OCI-LY1 (cell line): ENCODE data around the gene SEZ6.

ENCODE experiments used
- H2AFZ ChIP-seq: fragments of 200-600 bp; sonication (generic), shearing (Covaris generic); 2 replicates; pipeline ENCODE4 v1.6.0; 2014; ENCODE audit warnings: antibody characterized with exemption, mild to moderate bottlenecking, low read length
- H3F3A ChIP-seq: fragments of 200-600 bp; sonication (generic), shearing (Covaris generic); 2 replicates; pipeline ENCODE4 v1.6.0; 2014; ENCODE audit warnings: mild to moderate bottlenecking, antibody characterized with exemption, low read length, moderate library complexity; ENCODE audit not compliant: insufficient read depth
- H3K27ac ChIP-seq: fragments of 200-600 bp; sonication (generic); 2 replicates; pipeline ENCODE4 v1.5.1; 2014; ENCODE audit warnings: low read length, mixed run types, mild to moderate bottlenecking, low read depth; ENCODE audit not compliant: poor library complexity, severe bottlenecking
- H3K27me3 ChIP-seq: fragments of 200-600 bp; sonication (generic); 2 replicates; pipeline ENCODE4 v1.6.0; 2014; ENCODE audit warnings: antibody characterized with exemption, mild to moderate bottlenecking, low read length, moderate library complexity; ENCODE audit not compliant: insufficient read depth
- H3K36me3 ChIP-seq: fragments of 200-600 bp; sonication (generic); 2 replicates; pipeline ENCODE4 v1.6.1; 2014; ENCODE audit warnings: mild to moderate bottlenecking, antibody characterized with exemption, low read length, moderate library complexity, mixed read lengths; ENCODE audit not compliant: insufficient read depth
- H3K4me1 ChIP-seq: fragments of 200-600 bp; sonication (generic); 2 replicates; pipeline ENCODE4 v1.5.1; 2014; ENCODE audit warnings: mild to moderate bottlenecking, low read length, moderate library complexity; ENCODE audit not compliant: insufficient read depth, severe bottlenecking
- H3K4me2 ChIP-seq: fragments of 200-600 bp; sonication (generic), shearing (Covaris generic); 2 replicates; pipeline ENCODE4 v1.6.1; 2014; ENCODE audit warnings: low read length
- H3K4me3 ChIP-seq: fragments of 200-600 bp; sonication (generic); 2 replicates; pipeline ENCODE4 v1.5.1; 2014; ENCODE audit warnings: low read length, low read depth, mild to moderate bottlenecking, mixed read lengths; ENCODE audit not compliant: poor library complexity, severe bottlenecking
- H3K79me2 ChIP-seq: fragments of 200-600 bp; shearing (Covaris generic); 2 replicates; pipeline ENCODE4 v1.6.1; 2016; ENCODE audit warnings: mixed run types, low read length, mixed read lengths; ENCODE audit not compliant: insufficient read depth
- H3K9ac ChIP-seq: fragments of 200-600 bp; sonication (generic), shearing (Covaris generic); 2 replicates; pipeline ENCODE4 v1.6.1; 2014; ENCODE audit warnings: mild to moderate bottlenecking, low read length, mixed read lengths
- H3K9me2 ChIP-seq: fragments of 200-600 bp; sonication (generic), shearing (Covaris generic); 2 replicates; pipeline ENCODE4 v1.6.1; 2014; ENCODE audit warnings: low read depth, mild to moderate bottlenecking, low read length, mixed read lengths
- H3K9me3 ChIP-seq: fragments of 200-600 bp; shearing (Covaris generic); 2 replicates; pipeline ENCODE4 v1.6.1; 2014; ENCODE audit warnings: low read length, mixed read lengths
- H4K20me1 ChIP-seq: fragments of 200-600 bp; sonication (generic), shearing (Covaris generic); 2 replicates; pipeline ENCODE4 v1.6.0; 2016; ENCODE audit warnings: mild to moderate bottlenecking, low read length; ENCODE audit not compliant: insufficient read depth
- CTCF ChIP-seq: fragments of 200-600 bp; sonication (generic), shearing (Covaris generic); IDR thresholded peaks from 2 replicates; pipeline ENCODE4 v1.5.1; 2017; ENCODE audit warnings: mild to moderate bottlenecking, antibody characterized with exemption, low read length, moderate library complexity, mixed read lengths
- EZH2 ChIP-seq: fragments of 200-600 bp; sonication (generic), shearing (Covaris generic); IDR thresholded peaks from 2 replicates; pipeline ENCODE4 v1.8.0; 2017; ENCODE audit warnings: borderline replicate concordance, mixed run types, mild to moderate bottlenecking, antibody characterized with exemption, low read length, moderate library complexity, mixed read lengths

Gene SEZ6

GRCh38 chr17:29032013-29032856, 26.4 kb upstream of the SEZ6 start:
- Histone ChIP-seq H3K27me3 (peaks cover 12% of the 10 kb centered on the region; the same call in 1 of the 2 replicates), H3K9ac (no peak overlapping the region), H3K9me2 (no peaks in the 10 kb centered on the region), H3K27ac (no peak overlapping the region), H2AFZ (no peak overlapping the region), H3K9me3 (peaks cover 8% of the 10 kb centered on the region), H4K20me1 (no peaks in the 10 kb centered on the region), H3K4me2 (no peak overlapping the region), H3F3A (no peaks in the 10 kb centered on the region), H3K4me3 (no peak overlapping the region), H3K36me3 (no peaks in the 10 kb centered on the region; the same call in 1 of the 2 replicates), H3K79me2 (no peaks in the 10 kb centered on the region), H3K4me1 (no peaks in the 10 kb centered on the region)
- no peak for TF ChIP-seq CTCF
- TF ChIP-seq EZH2, result no peak

DNA sequence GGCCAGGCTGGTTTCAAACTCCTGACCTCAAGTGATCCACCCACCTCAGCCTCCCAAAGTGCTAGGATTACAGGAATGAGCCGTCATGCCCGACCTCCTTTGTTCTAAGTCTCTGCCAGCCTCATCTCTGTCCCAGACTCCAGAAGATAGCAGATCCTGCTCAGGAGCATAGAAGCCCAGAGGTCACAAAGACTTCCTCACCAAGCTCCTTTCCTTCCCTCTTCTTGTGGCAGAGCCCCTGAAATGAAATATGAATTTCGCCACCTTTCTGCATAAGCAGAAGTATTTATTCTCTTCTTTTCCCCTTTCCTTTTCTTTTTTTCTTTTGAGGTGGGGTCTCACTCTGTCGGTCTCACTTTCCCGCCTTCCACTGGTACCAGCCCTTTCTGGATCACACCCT, 25.7 kb upstream of the SEZ6 start:
- TF ChIP-seq CTCF (no peak), EZH2 (no peak)
- H3K36me3 ChIP-seq, result no peaks in the 10 kb centered on the region; the same call in 1 of the 2 replicates
- no peaks in the 10 kb centered on the region for H4K20me1 ChIP-seq
- H2AFZ ChIP-seq, result no peak overlapping the region
- H3K4me2 ChIP-seq, result no peak overlapping the region
- H3K79me2 ChIP-seq, result no peaks in the 10 kb centered on the region
- peaks cover 12% of the 10 kb centered on the region; the same call in 1 of the 2 replicates for H3K27me3 ChIP-seq
- peaks cover 8% of the 10 kb centered on the region for H3K9me3 ChIP-seq
- no peaks in the 10 kb centered on the region for H3F3A ChIP-seq
- H3K4me3 ChIP-seq, result no peak overlapping the region
- no peak overlapping the region for H3K27ac ChIP-seq
- no peaks in the 10 kb centered on the region for H3K9me2 ChIP-seq
- no peak overlapping the region for H3K9ac ChIP-seq
- H3K4me1 ChIP-seq, result no peaks in the 10 kb centered on the region

- H3K36me3 ChIP-seq, result no peaks in the 10 kb centered on the region
- no peak overlapping the region for H2AFZ ChIP-seq
- H3K9me2 ChIP-seq, result no peaks in the 10 kb centered on the region
- H3K79me2 ChIP-seq, result no peaks in the 10 kb centered on the region
- H3K27me3 ChIP-seq, result peaks cover 16% of the 10 kb centered on the region
- no peak overlapping the region for H3K4me3 ChIP-seq
- no peak overlapping the region for H3K4me2 ChIP-seq
- H3K9ac ChIP-seq, result no peak overlapping the region
- no peak overlapping the region for H3K27ac ChIP-seq
- H4K20me1 ChIP-seq, result no peaks in the 10 kb centered on the region
- no peaks in the 10 kb centered on the region for H3K9me3 ChIP-seq
- H3K4me1 ChIP-seq, result no peaks in the 10 kb centered on the region
- no peaks in the 10 kb centered on the region for H3F3A ChIP-seq
- TF ChIP-seq EZH2 (no peak), CTCF (no peak)
Measured at GRCh38 chr17:29024316-29024952, 18.6 kb upstream of the SEZ6 start.
